Liver (tissue), 3 donors: Measurements from ENCODE around the gene AUH.

Experiments used
- ATF3 ChIP-seq: IDR thresholded peaks from 2 replicates; pipeline ENCODE4 v1.6.1; 2016; ENCODE audit warnings: antibody characterized with exemption
- EGR1 ChIP-seq, 2 donors: IDR thresholded peaks; 2 replicates each; pipeline ENCODE4 v1.6.1; 2016 to 2018; ENCODE audit warnings: antibody characterized with exemption in 2 of 2, low read depth in 2 of 2
- FOXA2 ChIP-seq: IDR thresholded peaks from 2 replicates; pipeline ENCODE4 v1.6.1; 2016; ENCODE audit warnings: antibody characterized with exemption
- HNF4A ChIP-seq, 2 donors: conservative IDR thresholded peaks; 2 replicates each; pipeline ENCODE4 v1.6.1; 2016; ENCODE audit warnings: antibody characterized with exemption in 2 of 2, mild to moderate bottlenecking in 2 of 2
- HNF4G ChIP-seq: IDR thresholded peaks from 2 replicates; pipeline ENCODE4 v1.6.1; 2016; ENCODE audit warnings: antibody characterized with exemption
- JUND ChIP-seq, 2 donors: IDR thresholded peaks; 2 replicates each; pipeline ENCODE4 v1.6.1; 2016; ENCODE audit warnings: antibody characterized with exemption in 2 of 2
- RAD21 ChIP-seq, 2 donors: IDR thresholded peaks; 2 replicates each; pipeline ENCODE4 v1.6.1; 2016; ENCODE audit warnings: antibody characterized with exemption in 2 of 2, mild to moderate bottlenecking in 2 of 2
- REST ChIP-seq: IDR thresholded peaks from 2 replicates; pipeline ENCODE4 v1.6.1; 2016; ENCODE audit warnings: antibody characterized with exemption, mild to moderate bottlenecking
- RXRA ChIP-seq, 2 donors: IDR thresholded peaks; 2 replicates each; pipeline ENCODE4 v1.6.1; 2017 to 2018; ENCODE audit warnings: antibody characterized with exemption in 2 of 2, mild to moderate bottlenecking in 1 of 2
- SP1 ChIP-seq: IDR thresholded peaks from 2 replicates; pipeline ENCODE4 v1.6.1; 2018; ENCODE audit warnings: antibody characterized with exemption, mild to moderate bottlenecking
- TAF1 ChIP-seq: conservative IDR thresholded peaks from 2 replicates; pipeline ENCODE4 v1.6.1; 2016; ENCODE audit warnings: antibody characterized with exemption, mild to moderate bottlenecking
- TF ChIP-seq, protein P1 (sequence below): fragments of 150-350 bp; IDR thresholded peaks from 2 replicates; pipeline ENCODE4 v1.5.1; 2017; ENCODE audit warnings: improper control_type of control experiment, low read depth, low read length; ENCODE audit not compliant: missing input control
- donor health status: healthy.
- donor health status: healthy.

DNA sequence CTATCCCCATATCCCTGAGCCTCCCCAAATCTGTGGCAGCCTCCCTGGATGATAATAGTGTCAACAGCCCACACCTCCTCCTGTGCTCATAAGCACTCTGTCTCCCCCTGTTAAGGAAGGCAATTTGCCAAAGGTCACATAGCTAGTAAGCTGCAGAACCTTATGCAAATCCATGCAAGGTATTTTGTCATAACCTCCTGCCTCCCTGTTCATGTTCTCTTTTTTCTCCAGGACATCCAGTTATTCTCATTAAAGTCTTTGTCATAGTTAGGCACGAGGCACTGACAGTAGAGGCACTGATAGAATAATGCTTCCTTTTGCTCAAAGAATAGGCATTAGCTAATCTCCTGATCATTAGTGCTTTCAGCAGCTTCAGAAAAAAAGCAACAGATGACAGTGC is 10.2 kb upstream of the AUH start:
- TF ChIP-seq, protein P1, sequence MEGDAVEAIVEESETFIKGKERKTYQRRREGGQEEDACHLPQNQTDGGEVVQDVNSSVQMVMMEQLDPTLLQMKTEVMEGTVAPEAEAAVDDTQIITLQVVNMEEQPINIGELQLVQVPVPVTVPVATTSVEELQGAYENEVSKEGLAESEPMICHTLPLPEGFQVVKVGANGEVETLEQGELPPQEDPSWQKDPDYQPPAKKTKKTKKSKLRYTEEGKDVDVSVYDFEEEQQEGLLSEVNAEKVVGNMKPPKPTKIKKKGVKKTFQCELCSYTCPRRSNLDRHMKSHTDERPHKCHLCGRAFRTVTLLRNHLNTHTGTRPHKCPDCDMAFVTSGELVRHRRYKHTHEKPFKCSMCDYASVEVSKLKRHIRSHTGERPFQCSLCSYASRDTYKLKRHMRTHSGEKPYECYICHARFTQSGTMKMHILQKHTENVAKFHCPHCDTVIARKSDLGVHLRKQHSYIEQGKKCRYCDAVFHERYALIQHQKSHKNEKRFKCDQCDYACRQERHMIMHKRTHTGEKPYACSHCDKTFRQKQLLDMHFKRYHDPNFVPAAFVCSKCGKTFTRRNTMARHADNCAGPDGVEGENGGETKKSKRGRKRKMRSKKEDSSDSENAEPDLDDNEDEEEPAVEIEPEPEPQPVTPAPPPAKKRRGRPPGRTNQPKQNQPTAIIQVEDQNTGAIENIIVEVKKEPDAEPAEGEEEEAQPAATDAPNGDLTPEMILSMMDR: no peak
- TF ChIP-seq REST (no peak), HNF4A (conservative IDR thresholded peaks at IDR 0.05) (no peak), RAD21 (IDR thresholded peaks at IDR 0.05) (no peak), TAF1 (no peak), RXRA (IDR thresholded peaks at IDR 0.05) (no peak), SP1 (no peak), FOXA2 (no peak), EGR1 (IDR thresholded peaks at IDR 0.05; ENCODE audit: low read depth in 2 of 2) (no peak), HNF4G (no peak), JUND (IDR thresholded peaks at IDR 0.05) (no peak), ATF3 (no peak)
